GM18505 (cell line): ENCODE results near the gene PTPRD.

Experiments
- ATAC-seq: cut with Tn5 transposase; IDR thresholded peaks from one replicate; pipeline ENCODE4 v1.9.1; 2021; ENCODE audit not compliant: unreplicated experiment
- POLR2A ChIP-seq: IDR thresholded peaks from 4 replicates; pipeline ENCODE4 v1.6.1; 2011; ENCODE audit warnings: borderline replicate concordance; ENCODE audit not compliant: insufficient read depth, insufficient read length; ENCODE audit errors: extremely low read depth

The PTPRD gene

GRCh38 chr9:8904771-8905515 is 1707.9 kb downstream of the PTPRD start:
- no peak for TF ChIP-seq POLR2A
- no peak for ATAC-seq

- no peak for ATAC-seq
- TF ChIP-seq POLR2A = no peak
Observed at GRCh38 chr9:8903077-8903476, 1709.7 kb downstream of the PTPRD start.

- TF ChIP-seq POLR2A = no peak
- ATAC-seq = no peak
Observed at GRCh38 chr9:8901146-8901545, 1711.7 kb downstream of the PTPRD start.

- no peak for TF ChIP-seq POLR2A
- ATAC-seq = no peak
Observed at GRCh38 chr9:8899511-8899910, 1713.3 kb downstream of the PTPRD start.

GRCh38 chr9:8895861-8896224 is 1717.0 kb downstream of the PTPRD start:
- TF ChIP-seq POLR2A = no peak
- no peak for ATAC-seq

- ATAC-seq = no peak
- TF ChIP-seq POLR2A = no peak
Observed at GRCh38 chr9:8895106-8895860, 1717.5 kb downstream of the PTPRD start.

- ATAC-seq = no peak
- TF ChIP-seq POLR2A = no peak
Observed at GRCh38 chr9:8890695-8891094, 1722.1 kb downstream of the PTPRD start.

GRCh38 chr9:8889100-8889499 is 1723.7 kb downstream of the PTPRD start:
- TF ChIP-seq POLR2A = no peak
- no peak for ATAC-seq

GRCh38 chr9:8888591-8888990 is 1724.2 kb downstream of the PTPRD start:
- ATAC-seq = no peak
- TF ChIP-seq POLR2A = no peak

- TF ChIP-seq POLR2A = no peak
Observed at GRCh38 chr9:8887369-8887768, 1725.4 kb downstream of the PTPRD start.

GRCh38 chr9:8883321-8883720 is 1729.5 kb downstream of the PTPRD start:
- ATAC-seq = no peak
- no peak for TF ChIP-seq POLR2A

More at GRCh38 chr9:8887369-8887768, 1725.4 kb downstream of the PTPRD start:
- ATAC-seq = no peak

GRCh38 chr9:8880060-8880459 is 1732.7 kb downstream of the PTPRD start:
- no peak for TF ChIP-seq POLR2A
- ATAC-seq = no peak

- ATAC-seq = no peak
- TF ChIP-seq POLR2A = no peak
Observed at GRCh38 chr9:8879284-8879683, 1733.5 kb downstream of the PTPRD start.
